ENCODE data around the gene CACNG5. TPM values are rescaled to one million over a fixed set of nuclear protein-coding genes. Genes with fewer than 3 reads are reported as not detected.

The CACNG5 gene
- total RNA-seq, 5 donors from 2014 or later (not counting 1 experiment from before 2014, with no cell fraction given): not detected

- Histone ChIP-seq H3K9me3 (no peaks in the 10 kb centered on the region), H3K27ac (ENCODE audit: low read length) (no peak overlapping the region), H3K27me3 (replicated peaks in 1 of 2; ENCODE audit: control insufficient read depth in 2 of 2, extremely low read depth in 1 of 2, insufficient read depth in 2 of 2, low read length in 1 of 2) (peaks cover 0 to 5% of the 10 kb centered on the region in 2 experiments), H3K4me1 (ENCODE audit: control insufficient read depth in 1 of 2, extremely low read depth in 1 of 2, insufficient read depth in 2 of 2, low read length in 2 of 2) (no peaks in the 10 kb centered on the region), H3K4me3 (ENCODE audit: control insufficient read depth in 1 of 2, extremely low read depth in 1 of 2, low read length in 1 of 2) (no peak overlapping the region), H3K36me3 (ENCODE audit: control insufficient read depth in 2 of 2, extremely low read depth in 1 of 2, insufficient read depth in 1 of 2, low read length in 1 of 2) (no peaks in the 10 kb centered on the region)
- H3K27me3 Mint-ChIP-seq: no peaks in the 10 kb centered on the region
- no peaks in the 10 kb centered on the region for H3K9me3 Mint-ChIP-seq
- no peak overlapping the region for H3K4me3 Mint-ChIP-seq
- H3K27ac Mint-ChIP-seq: no peak overlapping the region
- ChIA-PET CTCF (no interaction called here), POLR2A (no interaction called here)
- H3K4me1 Mint-ChIP-seq: no peaks in the 10 kb centered on the region
- 80% methylated on average over 5 of the region's 7 CpGs for WGBS (ENCODE audit: insufficient coverage)
- H3K36me3 Mint-ChIP-seq: no peaks in the 10 kb centered on the region
- DNase-seq (no peak), ATAC-seq (replicated peaks in 1 of 4) (no peak)
Measured at GRCh38 chr17:66889480-66890230, 54.7 kb downstream of the CACNG5 start.

- H3K9me3 Mint-ChIP-seq: no peaks in the 10 kb centered on the region
- H3K36me3 Mint-ChIP-seq: no peaks in the 10 kb centered on the region
- H3K27me3 Mint-ChIP-seq: peaks cover 3 to 11% of the 10 kb centered on the region in 2 donors
- peaks cover 0 to 6% of the 10 kb centered on the region in 2 experiments for H3K27me3 ChIP-seq (replicated peaks in 1 of 2; ENCODE audit: control insufficient read depth in 2 of 2, extremely low read depth in 1 of 2, insufficient read depth in 2 of 2, low read length in 1 of 2)
- H3K9me3 ChIP-seq: no peaks in the 10 kb centered on the region
- H3K4me1 ChIP-seq (ENCODE audit: control insufficient read depth in 1 of 2, extremely low read depth in 1 of 2, insufficient read depth in 2 of 2, low read length in 2 of 2): no peaks in the 10 kb centered on the region
- no peak for ATAC-seq (replicated peaks in 1 of 4)
- 38% methylated on average over 1 of the region's 5 CpGs for WGBS (ENCODE audit: insufficient coverage)
- no peaks in the 10 kb centered on the region for H3K4me1 Mint-ChIP-seq
- H3K27ac ChIP-seq (ENCODE audit: low read length): no peak overlapping the region
- CTCF ChIA-PET: no interaction called here
- H3K36me3 ChIP-seq (ENCODE audit: control insufficient read depth in 2 of 2, extremely low read depth in 1 of 2, insufficient read depth in 1 of 2, low read length in 1 of 2): no peaks in the 10 kb centered on the region
- POLR2A ChIA-PET: no interaction called here
- H3K27ac Mint-ChIP-seq: no peak overlapping the region
- no peak for DNase-seq
- no peak overlapping the region for H3K4me3 ChIP-seq (ENCODE audit: control insufficient read depth in 1 of 2, extremely low read depth in 1 of 2, low read length in 1 of 2)
- H3K4me3 Mint-ChIP-seq: no peak overlapping the region
Measured at GRCh38 chr17:66892246-66892645, 57.3 kb downstream of the CACNG5 start.

GRCh38 chr17:66893382-66893781 lies 58.5 kb downstream of the CACNG5 start:
- peaks cover 3 to 14% of the 10 kb centered on the region in 2 donors for H3K27me3 Mint-ChIP-seq
- POLR2A ChIA-PET: no interaction called here

GRCh38 chr17:66893863-66894262 lies 58.9 kb downstream of the CACNG5 start:
- DNase-seq (no peak), ATAC-seq (replicated peaks in 1 of 4) (no peak)
- no peak overlapping the region for H3K4me3 Mint-ChIP-seq
- H3K9me3 ChIP-seq: no peaks in the 10 kb centered on the region
- H3K4me3 ChIP-seq (ENCODE audit: control insufficient read depth in 1 of 2, extremely low read depth in 1 of 2, low read length in 1 of 2): no peak overlapping the region
- no peak overlapping the region for H3K27ac ChIP-seq (ENCODE audit: low read length)
- H3K27ac Mint-ChIP-seq: no peak overlapping the region
- H3K4me1 ChIP-seq (ENCODE audit: control insufficient read depth in 1 of 2, extremely low read depth in 1 of 2, insufficient read depth in 2 of 2, low read length in 2 of 2): no peaks in the 10 kb centered on the region
- H3K27me3 ChIP-seq (replicated peaks in 1 of 2; ENCODE audit: control insufficient read depth in 2 of 2, extremely low read depth in 1 of 2, insufficient read depth in 2 of 2, low read length in 1 of 2): peaks cover 0 to 14% of the 10 kb centered on the region in 2 experiments
- WGBS (ENCODE audit: insufficient coverage): 90% methylated on average over 2 of the region's 5 CpGs
- peaks cover 3 to 14% of the 10 kb centered on the region in 2 donors for H3K27me3 Mint-ChIP-seq
- H3K36me3 ChIP-seq (ENCODE audit: control insufficient read depth in 2 of 2, extremely low read depth in 1 of 2, insufficient read depth in 1 of 2, low read length in 1 of 2): no peaks in the 10 kb centered on the region
- ChIA-PET CTCF (no interaction called here), POLR2A (no interaction called here)
- H3K36me3 Mint-ChIP-seq: no peaks in the 10 kb centered on the region
- no peaks in the 10 kb centered on the region for H3K4me1 Mint-ChIP-seq
- H3K9me3 Mint-ChIP-seq: no peaks in the 10 kb centered on the region

More at GRCh38 chr17:66893382-66893781, 58.5 kb downstream of the CACNG5 start:
- Mint-ChIP-seq H3K4me3 (no peak overlapping the region), H3K27ac (no peak overlapping the region), H3K36me3 (no peaks in the 10 kb centered on the region), H3K9me3 (no peaks in the 10 kb centered on the region), H3K4me1 (no peaks in the 10 kb centered on the region)
- Histone ChIP-seq H3K4me1 (ENCODE audit: control insufficient read depth in 1 of 2, extremely low read depth in 1 of 2, insufficient read depth in 2 of 2, low read length in 2 of 2) (no peaks in the 10 kb centered on the region), H3K4me3 (ENCODE audit: control insufficient read depth in 1 of 2, extremely low read depth in 1 of 2, low read length in 1 of 2) (no peak overlapping the region), H3K9me3 (no peaks in the 10 kb centered on the region), H3K27me3 (replicated peaks in 1 of 2; ENCODE audit: control insufficient read depth in 2 of 2, extremely low read depth in 1 of 2, insufficient read depth in 2 of 2, low read length in 1 of 2) (peaks cover 0 to 9% of the 10 kb centered on the region in 2 experiments), H3K36me3 (ENCODE audit: control insufficient read depth in 2 of 2, extremely low read depth in 1 of 2, insufficient read depth in 1 of 2, low read length in 1 of 2) (no peaks in the 10 kb centered on the region), H3K27ac (ENCODE audit: low read length) (no peak overlapping the region)
- CTCF ChIA-PET: no interaction called here
- ATAC-seq (replicated peaks in 1 of 4) (no peak), DNase-seq (no peak)
- 66% methylated on average over 4 of the region's 6 CpGs for WGBS (ENCODE audit: insufficient coverage)

GRCh38 chr17:66897141-66897540 lies 62.2 kb downstream of the CACNG5 start:
- Mint-ChIP-seq H3K9me3 (no peaks in the 10 kb centered on the region), H3K27me3 (peaks cover 5 to 20% of the 10 kb centered on the region in 2 donors), H3K36me3 (no peaks in the 10 kb centered on the region), H3K4me3 (no peak overlapping the region), H3K4me1 (no peaks in the 10 kb centered on the region), H3K27ac (no peak overlapping the region)
- H3K9me3 ChIP-seq: no peaks in the 10 kb centered on the region
- H3K27me3 ChIP-seq (replicated peaks in 1 of 2; ENCODE audit: control insufficient read depth in 2 of 2, extremely low read depth in 1 of 2, insufficient read depth in 2 of 2, low read length in 1 of 2): peaks cover 0 to 16% of the 10 kb centered on the region in 2 experiments
- ChIA-PET CTCF (no interaction called here), POLR2A (no interaction called here)
- H3K27ac ChIP-seq (ENCODE audit: low read length): no peak overlapping the region
- DNase-seq: no peak
- 53% methylated on average over 2 of the region's 9 CpGs for WGBS (ENCODE audit: insufficient coverage)
- ATAC-seq (replicated peaks in 1 of 4): no peak
- H3K4me1 ChIP-seq (ENCODE audit: control insufficient read depth in 1 of 2, extremely low read depth in 1 of 2, insufficient read depth in 2 of 2, low read length in 2 of 2): no peaks in the 10 kb centered on the region
- H3K4me3 ChIP-seq (ENCODE audit: control insufficient read depth in 1 of 2, extremely low read depth in 1 of 2, low read length in 1 of 2): no peak overlapping the region
- H3K36me3 ChIP-seq (ENCODE audit: control insufficient read depth in 2 of 2, extremely low read depth in 1 of 2, insufficient read depth in 1 of 2, low read length in 1 of 2): no peaks in the 10 kb centered on the region

GRCh38 chr17:66898536-66898935 lies 63.6 kb downstream of the CACNG5 start:
- H3K27ac Mint-ChIP-seq: no peak overlapping the region
- ATAC-seq (replicated peaks in 1 of 4): no peak
- H3K4me3 ChIP-seq (ENCODE audit: control insufficient read depth in 1 of 2, extremely low read depth in 1 of 2, low read length in 1 of 2): no peak overlapping the region
- H3K4me3 Mint-ChIP-seq: no peak overlapping the region
- DNase-seq: no peak
- H3K9me3 ChIP-seq: no peaks in the 10 kb centered on the region
- 92% methylated on average over 8 of the region's 10 CpGs for WGBS (ENCODE audit: insufficient coverage)
- ChIA-PET CTCF (no interaction called here), POLR2A (no interaction called here)
- H3K27ac ChIP-seq (ENCODE audit: low read length): no peak overlapping the region
- no peaks in the 10 kb centered on the region for H3K36me3 Mint-ChIP-seq
- H3K27me3 Mint-ChIP-seq: peaks cover 8 to 26% of the 10 kb centered on the region in 2 donors
- peaks cover 0 to 16% of the 10 kb centered on the region in 2 experiments for H3K27me3 ChIP-seq (replicated peaks in 1 of 2; ENCODE audit: control insufficient read depth in 2 of 2, extremely low read depth in 1 of 2, insufficient read depth in 2 of 2, low read length in 1 of 2)
- no peaks in the 10 kb centered on the region for H3K36me3 ChIP-seq (ENCODE audit: control insufficient read depth in 2 of 2, extremely low read depth in 1 of 2, insufficient read depth in 1 of 2, low read length in 1 of 2)
- H3K4me1 ChIP-seq (ENCODE audit: control insufficient read depth in 1 of 2, extremely low read depth in 1 of 2, insufficient read depth in 2 of 2, low read length in 2 of 2): no peaks in the 10 kb centered on the region
- no peaks in the 10 kb centered on the region for H3K9me3 Mint-ChIP-seq
- no peaks in the 10 kb centered on the region for H3K4me1 Mint-ChIP-seq
